Chondrocyte (in vitro differentiated cells): Measurements from ENCODE around the gene INPP5F. TPM values are rescaled to one million over a fixed set of nuclear protein-coding genes. Genes with fewer than 3 reads are reported as not detected.
A peak's percentile ranks its signal among the peaks of the same experiment; 100 is the strongest.

Source experiments
- DNase-seq: peaks from one replicate; pipeline ENCODE4 v3.0.0; 2021; ENCODE audit warnings: mixed read lengths, low spot score
- H3K27ac Mint-ChIP-seq: one replicate; pipeline ENCODE4 v1.8.0; 2021; ENCODE audit warnings: mild to moderate bottlenecking, moderate library complexity, mixed read lengths; ENCODE audit not compliant: unreplicated experiment
- H3K27me3 Mint-ChIP-seq: 2 replicates; pipeline ENCODE4 v1.8.0; 2021; ENCODE audit warnings: low read depth, mixed read lengths
- H3K36me3 Mint-ChIP-seq: 2 replicates; pipeline ENCODE4 v1.8.0; 2021; ENCODE audit warnings: low read depth, mixed read lengths
- H3K4me1 Mint-ChIP-seq: 2 replicates; pipeline ENCODE4 v1.8.0; 2021; ENCODE audit warnings: low read depth, mild to moderate bottlenecking, mixed read lengths
- H3K4me3 Mint-ChIP-seq: one replicate; pipeline ENCODE4 v1.8.0; 2021; ENCODE audit warnings: mild to moderate bottlenecking, moderate library complexity, mixed read lengths; ENCODE audit not compliant: unreplicated experiment
- H3K9me3 Mint-ChIP-seq: 2 replicates; pipeline ENCODE4 v1.8.0; 2021; ENCODE audit warnings: low read depth, mixed read lengths
- CTCF ChIP-seq: fragments of 200-600 bp; sonication (generic); IDR thresholded peaks from 2 replicates; pipeline ENCODE4 v1.5.0; 2021; ENCODE audit warnings: antibody characterized with exemption, mild to moderate bottlenecking, moderate library complexity
- total RNA-seq: library from RNA; stranded (reverse); gene quantifications from 3 replicates; pipeline ENCODE4 v1.2.1, GENCODE V29; 2021

Gene INPP5F
- total RNA-seq, 1 donor from 2014 or later = 56.4 TPM

- Mint-ChIP-seq H3K27ac (no peak overlapping the region), H3K36me3 (peaks cover 44% of the 10 kb centered on the region)
- TF ChIP-seq CTCF = no peak
Measured at GRCh38 chr10:119827430-119827829, 101.6 kb downstream of the INPP5F start.

GRCh38 chr10:119829429-119829828 lies 103.6 kb downstream of the INPP5F start:
- no peak for DNase-seq
- no peak overlapping the region for H3K4me3 Mint-ChIP-seq
- no peak for TF ChIP-seq CTCF
- no peaks in the 10 kb centered on the region for H3K9me3 Mint-ChIP-seq
- H3K4me1 Mint-ChIP-seq = peaks cover 13% of the 10 kb centered on the region
- peaks cover 48% of the 10 kb centered on the region for H3K36me3 Mint-ChIP-seq
- H3K27me3 Mint-ChIP-seq = no peaks in the 10 kb centered on the region
- H3K27ac Mint-ChIP-seq = peak overlapping the region; percentile 79

More at GRCh38 chr10:119827430-119827829, 101.6 kb downstream of the INPP5F start:
- Mint-ChIP-seq H3K4me3 (no peak overlapping the region), H3K9me3 (no peaks in the 10 kb centered on the region), H3K4me1 (peaks cover 11% of the 10 kb centered on the region), H3K27me3 (no peaks in the 10 kb centered on the region)
- no peak for DNase-seq

- Mint-ChIP-seq H3K36me3 (peaks cover 51% of the 10 kb centered on the region), H3K27me3 (no peaks in the 10 kb centered on the region), H3K27ac (no peak overlapping the region), H3K4me3 (no peak overlapping the region), H3K9me3 (no peaks in the 10 kb centered on the region), H3K4me1 (peaks cover 10% of the 10 kb centered on the region)
- DNase-seq = no peak
- TF ChIP-seq CTCF = no peak
Measured at GRCh38 chr10:119830851-119831250, 105.0 kb downstream of the INPP5F start.

GRCh38 chr10:119831656-119832055 lies 105.8 kb downstream of the INPP5F start:
- no peaks in the 10 kb centered on the region for H3K27me3 Mint-ChIP-seq
- DNase-seq = no peak
- TF ChIP-seq CTCF = no peak
- no peak overlapping the region for H3K4me3 Mint-ChIP-seq
- H3K4me1 Mint-ChIP-seq = peaks cover 10% of the 10 kb centered on the region
- peaks cover 52% of the 10 kb centered on the region for H3K36me3 Mint-ChIP-seq
- no peak overlapping the region for H3K27ac Mint-ChIP-seq
- H3K9me3 Mint-ChIP-seq = no peaks in the 10 kb centered on the region

GRCh38 chr10:119832951-119833350 lies 107.1 kb downstream of the INPP5F start:
- H3K27me3 Mint-ChIP-seq = no peaks in the 10 kb centered on the region
- DNase-seq = no peak
- H3K4me1 Mint-ChIP-seq = peaks cover 10% of the 10 kb centered on the region
- H3K36me3 Mint-ChIP-seq = peaks cover 49% of the 10 kb centered on the region
- no peak overlapping the region for H3K4me3 Mint-ChIP-seq
- no peak for TF ChIP-seq CTCF
- H3K27ac Mint-ChIP-seq = peak overlapping the region; percentile 17
- H3K9me3 Mint-ChIP-seq = no peaks in the 10 kb centered on the region
